Keratinocyte (primary cell): ENCODE data around the gene NEFH. TPM values are rescaled to one million over a fixed set of nuclear protein-coding genes. Genes with fewer than 3 reads are reported as not detected.

Experiments used
- DNase-seq: peaks from one replicate; pipeline ENCODE4 v3.0.0-alpha.2; 2011; ENCODE audit warnings: low read depth, missing footprints, low spot score
- FAIRE-seq: peaks from 2 replicates; lab custom pipeline; 2011; peaks lifted over from hg19 to GRCh38; lab: Jason Lieb, UNC
- H2AFZ ChIP-seq: 2 replicates; pipeline ENCODE4 v1.6.0; 2012; ENCODE audit warnings: low read length, control low read depth, inconsistent platforms; ENCODE audit not compliant: control insufficient read depth
- H3K27ac ChIP-seq: 2 replicates; pipeline ENCODE4 v1.5.1; 2011; ENCODE audit warnings: low read length; ENCODE audit not compliant: control insufficient read depth, insufficient read depth
- H3K27me3 ChIP-seq: 3 replicates; pipeline ENCODE4 v1.6.0; 2011; ENCODE audit warnings: low read length; ENCODE audit not compliant: control insufficient read depth, insufficient read depth; ENCODE audit errors: extremely low read depth
- H3K36me3 ChIP-seq, 2 experiments: 2 replicates in 1 of 2; 3 replicates in 1 of 2; pipeline ENCODE4 v1.5.1; 2011; ENCODE audit warnings: low read length in 2 of 2, mild to moderate bottlenecking in 1 of 2; ENCODE audit not compliant: control insufficient read depth in 2 of 2, insufficient read depth in 2 of 2; ENCODE audit errors: extremely low read depth in 1 of 2
- H3K4me1 ChIP-seq: 3 replicates; pipeline ENCODE4 v1.5.1; 2011; ENCODE audit warnings: low read length; ENCODE audit not compliant: control insufficient read depth, insufficient read depth; ENCODE audit errors: extremely low read depth
- H3K4me2 ChIP-seq: 3 replicates; pipeline ENCODE4 v1.6.0; 2011; ENCODE audit warnings: low read depth, low read length; ENCODE audit not compliant: control insufficient read depth, insufficient read depth; ENCODE audit errors: extremely low read depth
- H3K4me3 ChIP-seq, 3 experiments: fragments of 200-600 bp in 1 of 3; sonication (generic) in 1 of 3; 2 replicates in 2 of 3; 3 replicates in 1 of 3; pipeline ENCODE4 v1.5.1; 2011 to 2016; ENCODE audit warnings: low read length in 3 of 3, mild to moderate bottlenecking in 3 of 3, control low read depth in 2 of 3, inconsistent platforms in 1 of 3, low read depth in 1 of 3, mixed read lengths in 1 of 3, mixed run types in 1 of 3, moderate library complexity in 1 of 3; ENCODE audit not compliant: control insufficient read depth in 2 of 3, insufficient read depth in 2 of 3; ENCODE audit errors: extremely low read depth in 1 of 3
- H3K79me2 ChIP-seq: 2 replicates; pipeline ENCODE4 v1.6.0; 2012; ENCODE audit warnings: low read length; ENCODE audit not compliant: control insufficient read depth, insufficient read depth
- H3K9ac ChIP-seq: 3 replicates; pipeline ENCODE4 v1.6.0; 2011; ENCODE audit warnings: low read length; ENCODE audit not compliant: control insufficient read depth, insufficient read depth; ENCODE audit errors: extremely low read depth
- H3K9me1 ChIP-seq: 3 replicates; pipeline ENCODE4 v1.6.0; 2011; ENCODE audit warnings: low read length; ENCODE audit not compliant: control insufficient read depth, insufficient read depth; ENCODE audit errors: extremely low read depth
- H3K9me3 ChIP-seq: 2 replicates; pipeline ENCODE4 v1.5.1; 2012; ENCODE audit warnings: low read depth, low read length; ENCODE audit not compliant: control insufficient read depth
- H4K20me1 ChIP-seq: 3 replicates; pipeline ENCODE4 v1.6.0; 2011; ENCODE audit warnings: low read length; ENCODE audit not compliant: control insufficient read depth, insufficient read depth; ENCODE audit errors: extremely low read depth
- EZH2 ChIP-seq: IDR thresholded peaks from one replicate; pipeline ENCODE4 v1.6.1; 2012; ENCODE audit warnings: inconsistent platforms, mild to moderate bottlenecking, low read length, moderate library complexity
- dilution Hi-C: fragments of 300-500 bp; cut with MboI; formaldehyde crosslinking; loops from one replicate; pipeline ENCODE4 v1.7.0; 2020; ENCODE audit warnings: low sequenced_read_pairs; ENCODE audit not compliant: extremely low pct_ligation_motif_present
- polyA plus RNA-seq, 5 experiments: library from polyadenylated mRNA; depleted of rRNA in 3 of 5; stranded (reverse) in 3 of 5; stranded (forward) in 1 of 5; unstranded in 1 of 5; fragments of >200 nt; gene quantifications; 1 replicate in 1 of 5; 2 replicates in 3 of 5; 3 replicates in 1 of 5; pipeline versions ENCODE4 v1.2.1 to v1.2.3, GENCODE V29; 2011 to 2012; ENCODE audit warnings: missing spikeins in 2 of 5, low read depth in 1 of 5, low replicate concordance in 1 of 5
- TF ChIP-seq, protein P1 (sequence below), 3 experiments: IDR thresholded peaks in 1 of 3; conservative IDR thresholded peaks in 1 of 3; optimal IDR thresholded peaks in 1 of 3; 2 replicates in 2 of 3; 3 replicates in 1 of 3; pipeline versions ENCODE3 to v1.5.1; 2011; ENCODE audit warnings: low read length in 3 of 3, mild to moderate bottlenecking in 3 of 3, moderate library complexity in 2 of 3, control low read depth in 1 of 3, inconsistent platforms in 1 of 3; ENCODE audit not compliant: insufficient read depth in 2 of 3; ENCODE audit errors: extremely low read depth in 1 of 3

NEFH gene
- polyA plus RNA-seq, 1 donor (not counting 4 experiments of a cell fraction or from before 2014, with no cell fraction given): 0.07 TPM

DNA sequence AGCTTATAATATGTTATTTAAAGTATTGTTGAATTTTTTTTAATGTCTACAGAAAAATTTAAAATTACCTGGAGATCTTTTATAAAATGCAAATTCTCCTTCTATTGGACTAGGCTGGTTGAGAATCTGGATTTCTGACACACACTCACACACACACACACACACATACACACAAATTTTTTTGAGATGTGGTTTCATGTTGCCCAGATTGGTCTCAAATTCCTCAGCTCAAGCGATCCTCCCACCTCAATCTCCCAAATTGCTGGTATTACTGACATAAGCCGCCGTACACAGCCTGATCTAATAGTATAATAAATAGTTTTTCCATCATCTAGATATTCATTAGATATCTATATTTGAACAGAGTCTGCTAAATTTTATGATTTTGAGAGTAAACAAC is 46.2 kb upstream of the NEFH start:
- no peaks in the 10 kb centered on the region for H3K79me2 ChIP-seq
- no peak for DNase-seq
- no peaks in the 10 kb centered on the region for H3K4me1 ChIP-seq
- TF ChIP-seq, protein P1, sequence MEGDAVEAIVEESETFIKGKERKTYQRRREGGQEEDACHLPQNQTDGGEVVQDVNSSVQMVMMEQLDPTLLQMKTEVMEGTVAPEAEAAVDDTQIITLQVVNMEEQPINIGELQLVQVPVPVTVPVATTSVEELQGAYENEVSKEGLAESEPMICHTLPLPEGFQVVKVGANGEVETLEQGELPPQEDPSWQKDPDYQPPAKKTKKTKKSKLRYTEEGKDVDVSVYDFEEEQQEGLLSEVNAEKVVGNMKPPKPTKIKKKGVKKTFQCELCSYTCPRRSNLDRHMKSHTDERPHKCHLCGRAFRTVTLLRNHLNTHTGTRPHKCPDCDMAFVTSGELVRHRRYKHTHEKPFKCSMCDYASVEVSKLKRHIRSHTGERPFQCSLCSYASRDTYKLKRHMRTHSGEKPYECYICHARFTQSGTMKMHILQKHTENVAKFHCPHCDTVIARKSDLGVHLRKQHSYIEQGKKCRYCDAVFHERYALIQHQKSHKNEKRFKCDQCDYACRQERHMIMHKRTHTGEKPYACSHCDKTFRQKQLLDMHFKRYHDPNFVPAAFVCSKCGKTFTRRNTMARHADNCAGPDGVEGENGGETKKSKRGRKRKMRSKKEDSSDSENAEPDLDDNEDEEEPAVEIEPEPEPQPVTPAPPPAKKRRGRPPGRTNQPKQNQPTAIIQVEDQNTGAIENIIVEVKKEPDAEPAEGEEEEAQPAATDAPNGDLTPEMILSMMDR (optimal IDR thresholded peaks at IDR 0.05 in 1 of 3, IDR thresholded peaks at IDR 0.05 in 1 of 3, conservative IDR thresholded peaks at IDR 0.05 in 1 of 3; ENCODE audit: extremely low read depth in 1 of 3, insufficient read depth in 2 of 3, low read length in 3 of 3): no peak
- no peak for TF ChIP-seq EZH2
- peaks cover 10% of the 10 kb centered on the region for H3K27me3 ChIP-seq
- FAIRE-seq: no peak
- no peak overlapping the region for H3K4me2 ChIP-seq
- H3K9me3 ChIP-seq: no peaks in the 10 kb centered on the region
- H3K9ac ChIP-seq: no peak overlapping the region
- H3K27ac ChIP-seq: no peak overlapping the region
- dilution Hi-C loops: no loop called here
- no peak overlapping the region for H3K4me3 ChIP-seq
- no peaks in the 10 kb centered on the region for H4K20me1 ChIP-seq
- no peaks in the 10 kb centered on the region for H3K9me1 ChIP-seq
- no peak overlapping the region for H2AFZ ChIP-seq
- H3K36me3 ChIP-seq: no peaks in the 10 kb centered on the region

DNA sequence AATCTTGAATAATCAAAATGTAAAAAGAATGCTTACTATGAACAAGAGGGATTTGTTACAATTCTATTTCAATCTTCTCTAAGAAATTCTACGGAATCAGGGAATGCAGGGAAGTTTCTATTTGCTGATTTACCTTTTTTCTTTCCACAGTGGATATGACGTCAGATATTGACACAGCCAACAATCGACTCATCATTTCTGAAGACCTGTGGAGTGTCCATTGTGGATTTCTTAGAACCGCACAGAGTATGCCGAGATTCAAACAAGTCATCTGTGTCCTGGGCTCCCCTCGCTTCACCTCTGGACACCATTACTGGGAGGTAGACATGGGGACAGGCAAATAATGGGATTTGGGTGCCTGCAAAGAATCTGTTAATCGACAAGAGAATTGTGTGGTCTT is 45.7 kb upstream of the NEFH start:
- TF ChIP-seq, protein P1 (optimal IDR thresholded peaks at IDR 0.05 in 1 of 3, IDR thresholded peaks at IDR 0.05 in 1 of 3, conservative IDR thresholded peaks at IDR 0.05 in 1 of 3; ENCODE audit: extremely low read depth in 1 of 3, insufficient read depth in 2 of 3, low read length in 3 of 3): no peak
- TF ChIP-seq EZH2: no peak
- Histone ChIP-seq H3K9me1 (no peaks in the 10 kb centered on the region), H3K4me3 (no peak overlapping the region), H3K9me3 (no peaks in the 10 kb centered on the region), H2AFZ (no peak overlapping the region), H3K27ac (no peak overlapping the region), H3K9ac (no peak overlapping the region), H4K20me1 (no peaks in the 10 kb centered on the region), H3K4me2 (no peak overlapping the region), H3K79me2 (no peaks in the 10 kb centered on the region), H3K36me3 (no peaks in the 10 kb centered on the region), H3K4me1 (no peaks in the 10 kb centered on the region), H3K27me3 (peaks cover 10% of the 10 kb centered on the region)
- no peak for DNase-seq
- dilution Hi-C loops: no loop called here
- FAIRE-seq: no peak
